Mesenchymal stem cell (in vitro differentiated cells and primary cell): ENCODE data around the gene CHKB. TPM values are rescaled to one million over a fixed set of nuclear protein-coding genes. Genes with fewer than 3 reads are reported as not detected.

Experiments used
- DNase-seq: peaks from one replicate; pipeline ENCODE4 v3.0.0-alpha.2; 2013
- H2AFZ ChIP-seq: one replicate; pipeline ENCODE4 v1.6.1; 2013; ENCODE audit warnings: low read depth, mild to moderate bottlenecking, control low read depth, inconsistent platforms, low read length, moderate library complexity
- H2AK5ac ChIP-seq: 2 replicates; pipeline ENCODE4 v1.6.1; 2013; ENCODE audit warnings: low read length, moderate library complexity, mild to moderate bottlenecking, inconsistent platforms; ENCODE audit not compliant: severe bottlenecking
- H2BK120ac ChIP-seq: one replicate; pipeline ENCODE4 v1.6.1; 2013; ENCODE audit warnings: low read depth, mild to moderate bottlenecking, inconsistent platforms, low read length, moderate library complexity
- H2BK12ac ChIP-seq, 2 experiments: one replicate each; pipeline ENCODE4 v1.6.1; 2013; ENCODE audit warnings: inconsistent platforms in 2 of 2, low read length in 2 of 2, mild to moderate bottlenecking in 2 of 2, moderate library complexity in 2 of 2, control low read depth in 1 of 2
- H2BK15ac ChIP-seq: one replicate; pipeline ENCODE4 v1.6.1; 2013; ENCODE audit warnings: mild to moderate bottlenecking, low read depth, inconsistent platforms; ENCODE audit not compliant: poor library complexity, severe bottlenecking
- H2BK5ac ChIP-seq: 2 replicates; pipeline ENCODE4 v1.6.1; 2013; ENCODE audit warnings: low read depth, mild to moderate bottlenecking, low read length, control low read depth, inconsistent platforms; ENCODE audit not compliant: poor library complexity, severe bottlenecking
- H3K14ac ChIP-seq, 2 experiments: one replicate each; pipeline ENCODE4 v1.6.1; 2013; ENCODE audit warnings: inconsistent platforms in 2 of 2, low read length in 2 of 2, control low read depth in 1 of 2, mild to moderate bottlenecking in 1 of 2, moderate library complexity in 1 of 2
- H3K18ac ChIP-seq, 2 experiments: one replicate each; pipeline ENCODE4 v1.6.1; 2013; ENCODE audit warnings: inconsistent platforms in 2 of 2, low read length in 2 of 2, control low read depth in 1 of 2, low read depth in 1 of 2, mild to moderate bottlenecking in 1 of 2
- H3K23ac ChIP-seq, 2 experiments: one replicate each; pipeline ENCODE4 v1.6.1; 2013; ENCODE audit warnings: inconsistent platforms in 2 of 2, low read length in 2 of 2, mild to moderate bottlenecking in 2 of 2, moderate library complexity in 2 of 2, control low read depth in 1 of 2
- H3K27ac ChIP-seq: 2 replicates; pipeline ENCODE4 v1.5.1; 2013; ENCODE audit warnings: mild to moderate bottlenecking, moderate library complexity, low read length, control low read depth, inconsistent platforms; ENCODE audit not compliant: poor library complexity, severe bottlenecking
- H3K27me3 ChIP-seq, 2 experiments: 2 replicates each; pipeline versions ENCODE4 v1.6.1 to v1.7.0; 2013; ENCODE audit warnings: low read length in 2 of 2, mild to moderate bottlenecking in 2 of 2, moderate library complexity in 2 of 2, control low read depth in 1 of 2, inconsistent platforms in 1 of 2; ENCODE audit not compliant: control insufficient read depth in 1 of 2, insufficient read depth in 1 of 2
- H3K36me3 ChIP-seq, 2 experiments: 2 replicates each; pipeline versions ENCODE4 v1.6.1 to v1.7.0; 2013; ENCODE audit warnings: low read length in 2 of 2, control low read depth in 1 of 2, inconsistent platforms in 1 of 2, low read depth in 1 of 2, mild to moderate bottlenecking in 1 of 2; ENCODE audit not compliant: insufficient read depth in 2 of 2, control insufficient read depth in 1 of 2
- H3K4ac ChIP-seq, 2 experiments: one replicate each; pipeline ENCODE4 v1.6.1; 2013; ENCODE audit warnings: inconsistent platforms in 2 of 2, low read length in 2 of 2, mild to moderate bottlenecking in 2 of 2, moderate library complexity in 2 of 2, control low read depth in 1 of 2, low read depth in 1 of 2
- H3K4me1 ChIP-seq: 2 replicates; pipeline ENCODE4 v1.6.1; 2013; ENCODE audit warnings: low read depth, low read length, control low read depth; ENCODE audit not compliant: control insufficient read depth, insufficient read depth
- H3K4me2 ChIP-seq: 2 replicates; pipeline ENCODE4 v1.6.1; 2013; ENCODE audit warnings: low read length, mild to moderate bottlenecking, inconsistent platforms; ENCODE audit not compliant: poor library complexity, severe bottlenecking
- H3K4me3 ChIP-seq, 2 experiments: 2 replicates each; pipeline versions ENCODE4 v1.5.1 to v1.7.0; 2013; ENCODE audit warnings: low read length in 2 of 2, mild to moderate bottlenecking in 2 of 2, control low read depth in 1 of 2, low read depth in 1 of 2; ENCODE audit not compliant: insufficient read depth in 1 of 2
- H3K79me1 ChIP-seq: replicated peaks from 2 replicates; pipeline ENCODE4 v1.6.1; 2013; ENCODE audit warnings: mild to moderate bottlenecking, control low read depth, low read length, inconsistent platforms; ENCODE audit not compliant: poor library complexity, severe bottlenecking
- H3K9ac ChIP-seq: 2 replicates; pipeline ENCODE4 v1.7.0; 2013; ENCODE audit warnings: mild to moderate bottlenecking, low read length, moderate library complexity
- H3K9me3 ChIP-seq: 2 replicates; pipeline ENCODE4 v1.7.0; 2013; ENCODE audit warnings: mild to moderate bottlenecking, low read length; ENCODE audit not compliant: control insufficient read depth
- H4K8ac ChIP-seq: one replicate; pipeline ENCODE4 v1.6.1; 2013; ENCODE audit warnings: inconsistent platforms, mild to moderate bottlenecking, low read length, moderate library complexity
- H4K91ac ChIP-seq: one replicate; pipeline ENCODE4 v1.6.1; 2013; ENCODE audit warnings: mild to moderate bottlenecking, low read length, inconsistent platforms
- WGBS: methylation state at CpG from one replicate; pipeline ENCODE4 v1.1.7; 2013; ENCODE audit warnings: mixed read lengths; 5-methylcytosine and 5-hydroxymethylcytosine counted together
- polyA plus RNA-seq, 2 experiments: library from polyadenylated mRNA; stranded (reverse); fragments of 200-250 nt; gene quantifications; one replicate each; pipeline ENCODE4 v1.2.3, GENCODE V29; 2013

The CHKB gene, protein sequence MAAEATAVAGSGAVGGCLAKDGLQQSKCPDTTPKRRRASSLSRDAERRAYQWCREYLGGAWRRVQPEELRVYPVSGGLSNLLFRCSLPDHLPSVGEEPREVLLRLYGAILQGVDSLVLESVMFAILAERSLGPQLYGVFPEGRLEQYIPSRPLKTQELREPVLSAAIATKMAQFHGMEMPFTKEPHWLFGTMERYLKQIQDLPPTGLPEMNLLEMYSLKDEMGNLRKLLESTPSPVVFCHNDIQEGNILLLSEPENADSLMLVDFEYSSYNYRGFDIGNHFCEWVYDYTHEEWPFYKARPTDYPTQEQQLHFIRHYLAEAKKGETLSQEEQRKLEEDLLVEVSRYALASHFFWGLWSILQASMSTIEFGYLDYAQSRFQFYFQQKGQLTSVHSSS
- polyA plus RNA-seq (2013, experiment 1 of 2), result 47.1 TPM
- polyA plus RNA-seq (2013, experiment 2 of 2), result 42.3 TPM

DNA sequence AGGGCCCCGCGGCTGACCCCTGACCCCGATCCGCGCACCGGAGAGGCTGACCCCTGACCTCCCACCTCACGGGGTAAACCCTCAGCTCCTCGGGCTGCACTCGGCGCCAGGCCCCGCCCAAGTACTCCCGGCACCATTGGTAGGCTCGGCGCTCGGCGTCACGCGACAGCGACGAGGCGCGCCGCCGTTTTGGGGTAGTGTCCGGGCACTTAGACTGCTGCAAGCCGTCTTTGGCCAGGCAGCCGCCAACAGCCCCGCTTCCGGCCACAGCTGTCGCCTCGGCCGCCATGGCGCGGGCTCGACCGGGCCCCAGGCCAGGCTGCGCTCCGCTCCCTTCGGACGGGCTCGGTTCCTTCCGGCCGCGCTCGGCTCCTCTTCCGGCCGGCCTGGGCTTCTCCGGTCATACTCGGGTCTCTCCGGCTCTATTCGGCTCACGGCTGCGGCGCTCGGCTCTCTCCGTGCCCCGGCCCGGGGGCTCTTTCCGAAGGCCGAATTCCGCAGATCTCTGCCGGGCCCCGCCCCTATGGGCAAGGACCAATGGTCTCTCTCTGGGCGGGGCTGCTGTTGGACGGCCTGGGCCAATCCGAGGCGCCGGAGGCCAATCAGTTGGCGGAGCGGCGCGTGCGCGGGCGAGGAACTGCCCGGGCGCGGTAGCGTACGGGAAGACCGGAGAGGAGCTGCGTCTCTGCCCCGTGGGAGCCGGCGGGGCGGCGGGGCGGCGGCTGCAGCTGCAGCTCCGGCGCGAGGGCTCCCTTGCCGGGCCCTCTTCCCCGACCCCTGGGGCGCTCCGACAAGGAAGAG is at the start of gene CHKB:
Gene CHKB, minus strand, starts transcription at position 357 of the 801 bp plus-strand sequence. Its CDS starts 68 bp downstream, at position 289.
- peak within 1 kb of the TSS in 1 of 2 experiments; percentile 76 for H3K23ac ChIP-seq

DNA sequence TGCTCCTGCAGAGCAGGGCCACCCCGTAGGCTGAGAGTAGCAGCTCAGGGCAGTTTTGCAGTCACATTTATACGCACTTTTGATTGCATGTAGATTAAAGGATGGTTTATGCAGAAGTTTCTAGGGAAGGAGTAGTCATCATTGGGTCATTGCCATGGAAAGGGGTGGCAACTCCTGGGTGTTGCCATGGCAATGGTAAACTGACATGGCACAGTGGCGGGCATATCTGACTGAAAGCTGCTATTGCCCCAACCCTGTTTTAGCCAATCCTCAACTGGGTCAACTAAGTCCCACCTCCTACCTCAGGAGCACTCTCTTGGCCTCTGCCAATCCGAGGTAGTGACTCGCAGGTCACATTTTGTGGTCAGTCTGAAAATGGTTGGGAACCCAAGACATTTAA is 47.7 kb upstream of the CHKB start:
- Histone ChIP-seq H3K4me2 (no peak overlapping the region), H2BK15ac (no peak overlapping the region), H3K4me1 (peaks cover 23% of the 10 kb centered on the region), H2BK5ac (no peak overlapping the region), H3K9me3 (no peaks in the 10 kb centered on the region), H3K27me3 (peaks cover 4% of the 10 kb centered on the region in 2 experiments), H3K4me3 (no peak overlapping the region), H2AK5ac (no peak overlapping the region), H2AFZ (peak overlapping the region; percentile 20), H4K91ac (peak overlapping the region; percentile 39), H3K9ac (no peak overlapping the region), H2BK120ac (no peak overlapping the region), H3K14ac (no peak overlapping the region), H4K8ac (no peak overlapping the region), H2BK12ac (no peak overlapping the region), H3K23ac (no peak overlapping the region), H3K79me1 (peaks cover 21% of the 10 kb centered on the region), H3K4ac (no peak overlapping the region), H3K36me3 (peaks cover 0 to 15% of the 10 kb centered on the region in 2 experiments), H3K27ac (no peak overlapping the region), H3K18ac (no peak overlapping the region)
- WGBS, result 99% methylated on average over 5 of the region's 5 CpGs
- no peak for DNase-seq

More for the DNA sequence above, at the start of gene CHKB:
- Histone ChIP-seq H4K8ac (peak within 1 kb of the TSS; percentile 98), H2BK12ac (peak within 1 kb of the TSS in 1 of 2 experiments; percentile 4), H2BK5ac (peak within 1 kb of the TSS; percentile 83), H3K4ac (peak within 1 kb of the TSS; percentile 90 to 98), H3K36me3 (peaks cover 17 to 35% of the 10 kb centered on the region in 2 experiments), H3K9ac (peak within 1 kb of the TSS; percentile 97), H2BK15ac (peak within 1 kb of the TSS; percentile 63), H2BK120ac (peak within 1 kb of the TSS; percentile 81), H3K14ac (peak within 1 kb of the TSS in 1 of 2 experiments; percentile 98), H3K4me2 (peak within 1 kb of the TSS; percentile 78), H3K9me3 (no peaks in the 10 kb centered on the region), H2AK5ac (no peak within 1 kb of the TSS), H2AFZ (peak within 1 kb of the TSS; percentile 85), H3K4me1 (peaks cover 17% of the 10 kb centered on the region), H3K18ac (peak within 1 kb of the TSS; percentile 99 to 100), H3K27ac (peak within 1 kb of the TSS; percentile 71), H3K4me3 (peak within 1 kb of the TSS; percentile 84 to 93), H4K91ac (peak within 1 kb of the TSS; percentile 97), H3K27me3 (peaks cover 0 to under 1% of the 10 kb centered on the region in 2 experiments), H3K79me1 (peaks cover 21% of the 10 kb centered on the region)
- WGBS, result under 1% methylated on average over 86 of the region's 96 CpGs
- peak; percentile 98 for DNase-seq

DNA sequence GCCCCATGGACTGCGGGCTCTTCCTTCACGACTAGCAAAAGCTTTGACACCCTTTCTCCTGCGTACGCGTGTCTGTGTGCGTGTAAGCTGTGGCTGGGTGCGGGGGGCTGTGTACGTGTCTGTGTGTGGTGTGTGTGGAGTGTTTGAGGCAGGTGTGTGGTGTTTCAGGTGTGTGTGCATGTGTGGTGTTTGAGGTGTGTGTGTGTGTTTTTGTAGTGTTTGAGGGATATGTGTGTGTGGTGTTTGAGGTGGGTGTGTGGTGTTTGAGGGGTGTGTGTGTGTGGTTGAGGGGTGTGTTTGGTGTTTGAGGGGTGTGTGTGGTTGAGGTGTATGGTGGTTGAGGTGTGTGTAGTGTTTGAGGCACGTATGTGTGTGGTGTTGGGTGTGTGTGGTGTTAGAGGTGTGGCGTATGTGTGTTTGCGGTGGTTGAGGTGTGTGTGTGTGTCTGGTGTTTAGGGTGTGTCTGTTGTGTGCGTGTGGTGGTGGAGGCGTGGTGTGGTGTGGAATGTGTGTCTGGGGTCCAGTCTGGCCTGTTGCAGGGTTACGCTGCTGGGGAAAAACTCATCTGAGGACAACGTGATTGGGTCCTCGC is 46.0 kb upstream of the CHKB start:
- H4K8ac ChIP-seq, result peak overlapping the region; percentile 59
- WGBS, result 52% methylated on average over 16 of the region's 16 CpGs
- H4K91ac ChIP-seq, result peak overlapping the region; percentile 25

More for the DNA sequence above, 46.0 kb upstream of the CHKB start:
- Histone ChIP-seq H3K4me1 (peaks cover 23% of the 10 kb centered on the region), H3K23ac (peak overlapping the region; percentile 30 to 84), H2AFZ (peak overlapping the region; percentile 85), H3K18ac (peak overlapping the region in 1 of 2 experiments; percentile 75), H3K27me3 (peaks cover 0 to 1% of the 10 kb centered on the region in 2 experiments), H2AK5ac (no peak overlapping the region), H2BK15ac (no peak overlapping the region), H3K27ac (no peak overlapping the region), H2BK12ac (peak overlapping the region; percentile 28 to 64), H2BK120ac (no peak overlapping the region), H3K9me3 (no peaks in the 10 kb centered on the region), H2BK5ac (no peak overlapping the region), H3K9ac (peak overlapping the region; percentile 91), H3K79me1 (peaks cover 21% of the 10 kb centered on the region), H3K36me3 (peaks cover 0 to 25% of the 10 kb centered on the region in 2 experiments), H3K4me2 (peak overlapping the region; percentile 95), H3K4ac (peak overlapping the region in 1 of 2 experiments; percentile 84), H3K14ac (peak overlapping the region in 1 of 2 experiments; percentile 76), H3K4me3 (peak overlapping the region; percentile 67 to 89)
- DNase-seq, result no peak
